HG03103 (cell line): ENCODE results near the gene IFNK.
A peak's percentile ranks its signal among the peaks of the same experiment; 100 is the strongest.
"Not testable (repeated sequence)": the region's sequence is repeated elsewhere in the genome, so short reads cannot be mapped to it uniquely, and the experiment has no call there.

Source experiments
- ATAC-seq: cut with Tn5 transposase; IDR thresholded peaks from one replicate; pipeline ENCODE4 v1.9.1; 2021; ENCODE audit warnings: low read depth; ENCODE audit not compliant: unreplicated experiment

The IFNK gene

GRCh38 chr9:27524236-27524635, at the start of gene IFNK:
IFNK (plus strand) TSS chr9:27524290; CDS start chr9:27524337, 47 bp downstream.
- no peak for ATAC-seq

- ATAC-seq: no peak
Measured at GRCh38 chr9:27474305-27474704, 49.8 kb upstream of the IFNK start.

- ATAC-seq: no peak
Measured at GRCh38 chr9:27475057-27475595, 49.0 kb upstream of the IFNK start.

- no peak for ATAC-seq
Measured at GRCh38 chr9:27476870-27477515, 47.1 kb upstream of the IFNK start.

- ATAC-seq: no peak
Measured at GRCh38 chr9:27478322-27478721, 45.8 kb upstream of the IFNK start.

GRCh38 chr9:27482709-27483108, 41.4 kb upstream of the IFNK start:
- ATAC-seq: no peak

- ATAC-seq: no peak
Measured at GRCh38 chr9:27483576-27483975, 40.5 kb upstream of the IFNK start.

- peak; percentile 81 for ATAC-seq
Measured at GRCh38 chr9:27485158-27485557, 38.9 kb upstream of the IFNK start.

- ATAC-seq: no peak
Measured at GRCh38 chr9:27487128-27487640, 36.9 kb upstream of the IFNK start.

GRCh38 chr9:27487927-27488326, 36.2 kb upstream of the IFNK start:
- no peak for ATAC-seq

GRCh38 chr9:27489087-27489876, 34.8 kb upstream of the IFNK start:
- peak; percentile 62 for ATAC-seq

- ATAC-seq: peak; percentile 39
Measured at GRCh38 chr9:27491154-27491553, 32.9 kb upstream of the IFNK start.

- no peak for ATAC-seq
Measured at GRCh38 chr9:27495480-27496134, 28.5 kb upstream of the IFNK start.

GRCh38 chr9:27496135-27496504, 28.0 kb upstream of the IFNK start:
- no peak for ATAC-seq

- no peak for ATAC-seq
Measured at GRCh38 chr9:27497883-27498417, 26.1 kb upstream of the IFNK start.

GRCh38 chr9:27499451-27499850, 24.6 kb upstream of the IFNK start:
- no peak for ATAC-seq

- ATAC-seq: not testable (repeated sequence)
Measured at GRCh38 chr9:27500902-27501301, 23.2 kb upstream of the IFNK start.

- ATAC-seq: no peak
Measured at GRCh38 chr9:27503623-27504022, 20.5 kb upstream of the IFNK start.

GRCh38 chr9:27504259-27504658, 19.8 kb upstream of the IFNK start:
- ATAC-seq: no peak

- ATAC-seq: no peak
Measured at GRCh38 chr9:27505744-27506161, 18.3 kb upstream of the IFNK start.

- no peak for ATAC-seq
Measured at GRCh38 chr9:27506981-27507380, 17.1 kb upstream of the IFNK start.
